Ovary (tissue), 3 donors: ENCODE data around the gene KCNMA1.

ENCODE experiments used
- EP300 ChIP-seq: sonication (generic); formaldehyde crosslinking; IDR thresholded peaks from one replicate; pipeline ENCODE4 v1.6.1; 2017; ENCODE audit warnings: antibody characterized with exemption
- POLR2A ChIP-seq: fragments of 450-650 bp; IDR thresholded peaks from one replicate; pipeline ENCODE4 v1.6.1; 2017; ENCODE audit warnings: antibody characterized with exemption, mild to moderate bottlenecking, moderate library complexity
- TF ChIP-seq, protein P1 (sequence below), 3 donors: fragments of 450-650 bp in 2 of 3; fragments of 200-600 bp in 1 of 3; IDR thresholded peaks; one replicate each; pipeline versions ENCODE4 v1.5.1 to v1.8.0; 2016 to 2022; ENCODE audit warnings: antibody characterized with exemption in 3 of 3, mild to moderate bottlenecking in 1 of 3
- donor health status: DM: no; HTN: no; CAD: no.

DNA sequence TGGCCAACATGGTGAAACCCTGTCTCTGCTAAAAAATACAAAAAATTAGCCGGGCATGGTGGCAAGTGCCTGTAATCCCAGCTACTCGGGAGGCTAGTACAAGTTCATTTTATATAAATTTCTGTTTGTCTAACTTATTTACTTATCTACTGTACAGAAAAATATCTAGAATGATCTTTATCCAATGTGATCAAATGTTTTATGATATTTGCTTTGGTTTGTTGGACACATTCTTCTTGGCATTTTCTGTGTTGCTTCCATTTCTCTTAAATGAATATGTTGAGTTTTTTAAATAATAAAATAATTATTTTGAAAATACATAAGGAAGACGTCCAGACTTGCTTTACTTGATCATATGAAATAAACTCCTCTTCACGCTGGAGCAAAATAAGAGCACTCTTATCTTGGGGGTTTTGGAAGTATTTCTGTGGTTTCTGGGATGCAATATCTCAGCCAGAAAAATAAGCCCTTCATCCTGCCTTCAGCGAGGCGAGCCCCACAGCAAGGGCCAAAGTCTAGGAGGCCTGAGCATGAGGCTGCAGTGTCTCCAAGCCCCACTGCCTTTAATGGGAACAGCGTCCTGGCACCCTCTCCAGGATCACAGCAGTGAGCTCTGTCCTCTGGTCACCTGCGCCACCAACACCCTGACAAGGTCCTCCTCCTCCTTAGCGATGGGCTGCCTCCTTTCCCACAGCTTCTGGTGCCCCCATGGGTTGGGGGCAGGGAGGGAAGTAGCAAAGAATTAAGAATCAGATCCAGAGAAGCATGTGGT lies 480.2 kb downstream of the KCNMA1 start:
- TF ChIP-seq, protein P1, sequence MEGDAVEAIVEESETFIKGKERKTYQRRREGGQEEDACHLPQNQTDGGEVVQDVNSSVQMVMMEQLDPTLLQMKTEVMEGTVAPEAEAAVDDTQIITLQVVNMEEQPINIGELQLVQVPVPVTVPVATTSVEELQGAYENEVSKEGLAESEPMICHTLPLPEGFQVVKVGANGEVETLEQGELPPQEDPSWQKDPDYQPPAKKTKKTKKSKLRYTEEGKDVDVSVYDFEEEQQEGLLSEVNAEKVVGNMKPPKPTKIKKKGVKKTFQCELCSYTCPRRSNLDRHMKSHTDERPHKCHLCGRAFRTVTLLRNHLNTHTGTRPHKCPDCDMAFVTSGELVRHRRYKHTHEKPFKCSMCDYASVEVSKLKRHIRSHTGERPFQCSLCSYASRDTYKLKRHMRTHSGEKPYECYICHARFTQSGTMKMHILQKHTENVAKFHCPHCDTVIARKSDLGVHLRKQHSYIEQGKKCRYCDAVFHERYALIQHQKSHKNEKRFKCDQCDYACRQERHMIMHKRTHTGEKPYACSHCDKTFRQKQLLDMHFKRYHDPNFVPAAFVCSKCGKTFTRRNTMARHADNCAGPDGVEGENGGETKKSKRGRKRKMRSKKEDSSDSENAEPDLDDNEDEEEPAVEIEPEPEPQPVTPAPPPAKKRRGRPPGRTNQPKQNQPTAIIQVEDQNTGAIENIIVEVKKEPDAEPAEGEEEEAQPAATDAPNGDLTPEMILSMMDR (IDR thresholded peaks at IDR 0.05) = no peak
- TF ChIP-seq POLR2A (no peak), EP300 (no peak)
